ENCODE measurements around the gene HMX1.

HMX1 gene

DNA sequence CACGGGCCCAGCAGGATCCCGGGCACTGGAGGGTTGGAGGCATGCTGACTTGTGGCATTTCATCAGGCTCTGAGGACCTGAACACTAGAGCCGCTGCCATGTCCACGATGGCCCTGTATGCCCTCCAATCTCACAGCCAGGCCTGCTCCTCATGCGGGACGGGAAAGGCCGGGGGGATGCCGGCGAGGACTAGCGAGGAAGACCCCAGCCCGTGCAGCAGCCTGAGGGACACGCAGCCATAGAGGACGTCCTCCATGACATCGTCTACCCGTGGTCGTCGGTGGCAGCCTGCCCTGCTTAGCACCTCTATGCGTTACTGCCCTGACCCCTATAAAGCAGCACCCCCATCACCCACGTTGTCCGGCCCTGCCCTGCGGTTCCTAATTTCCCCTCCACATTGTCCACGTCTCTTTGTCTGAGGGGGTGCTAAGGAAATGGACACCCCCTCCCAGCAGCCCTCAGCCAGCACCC is 32.6 kb downstream of the HMX1 start:
- peak; percentile 14 for DNase-seq

DNA sequence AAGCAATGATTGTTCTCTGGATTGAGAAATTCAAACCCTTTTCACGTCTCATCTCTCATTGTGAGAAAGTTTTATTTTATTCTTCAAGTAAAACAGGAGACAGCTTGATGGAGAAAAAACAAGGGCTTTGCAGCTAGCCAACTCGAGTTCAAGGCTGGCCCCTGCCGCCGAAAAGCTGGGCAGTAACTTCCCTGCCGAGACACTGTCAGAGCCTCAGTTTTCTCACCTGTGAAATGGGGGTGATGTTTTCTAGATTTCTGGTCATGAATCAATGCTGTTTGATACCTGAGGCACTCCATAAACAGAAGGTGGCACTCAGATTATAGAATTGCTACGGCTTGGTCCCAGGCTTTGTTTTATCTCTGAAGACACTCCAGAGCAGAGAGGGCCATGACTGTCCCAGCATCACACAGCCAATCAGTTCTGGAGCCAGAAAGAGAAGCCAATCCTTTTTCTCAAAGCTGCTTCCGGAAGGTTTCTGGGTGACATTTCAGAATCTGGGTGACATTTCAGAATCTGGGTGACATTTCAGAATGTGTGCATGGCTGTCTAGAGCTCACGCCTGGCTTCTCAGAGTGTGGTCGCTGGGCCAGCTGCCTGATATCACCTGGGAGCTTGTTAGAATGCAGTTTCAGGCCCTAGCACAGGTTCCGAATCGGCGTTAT is 33.2 kb downstream of the HMX1 start:
- no peak for DNase-seq

DNA sequence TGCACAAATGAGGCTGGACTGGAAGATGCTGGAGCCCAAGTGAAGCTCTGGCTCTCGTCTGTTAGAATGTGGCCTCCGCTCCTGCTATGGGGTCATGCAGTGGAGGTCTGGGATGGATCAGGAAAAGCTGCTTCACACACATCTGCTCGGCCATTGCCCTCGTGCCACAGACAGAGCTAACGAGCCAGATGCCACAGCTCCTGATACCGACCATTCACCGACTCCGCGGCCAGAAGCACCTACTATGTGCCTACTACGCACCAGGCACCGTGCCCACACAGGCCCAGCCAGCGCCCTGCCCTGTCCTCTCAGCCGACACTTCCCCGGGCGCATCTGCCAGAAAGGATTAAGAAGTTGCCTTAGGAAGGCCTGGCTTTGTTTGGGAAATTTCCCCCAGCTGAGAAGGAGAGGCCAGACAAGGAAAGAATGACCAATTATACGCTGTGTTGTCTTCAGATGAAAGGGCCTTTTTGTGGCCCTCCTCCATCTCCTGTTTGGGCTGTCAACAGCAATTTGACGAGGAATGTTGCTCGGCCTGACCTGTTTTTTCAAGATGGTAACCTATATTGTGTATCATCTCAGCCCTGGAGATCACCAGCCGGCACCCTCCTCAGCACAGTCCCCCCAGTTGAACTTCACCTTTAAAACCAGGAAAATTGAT is 34.3 kb downstream of the HMX1 start:
- peak; percentile 22 for DNase-seq

DNA sequence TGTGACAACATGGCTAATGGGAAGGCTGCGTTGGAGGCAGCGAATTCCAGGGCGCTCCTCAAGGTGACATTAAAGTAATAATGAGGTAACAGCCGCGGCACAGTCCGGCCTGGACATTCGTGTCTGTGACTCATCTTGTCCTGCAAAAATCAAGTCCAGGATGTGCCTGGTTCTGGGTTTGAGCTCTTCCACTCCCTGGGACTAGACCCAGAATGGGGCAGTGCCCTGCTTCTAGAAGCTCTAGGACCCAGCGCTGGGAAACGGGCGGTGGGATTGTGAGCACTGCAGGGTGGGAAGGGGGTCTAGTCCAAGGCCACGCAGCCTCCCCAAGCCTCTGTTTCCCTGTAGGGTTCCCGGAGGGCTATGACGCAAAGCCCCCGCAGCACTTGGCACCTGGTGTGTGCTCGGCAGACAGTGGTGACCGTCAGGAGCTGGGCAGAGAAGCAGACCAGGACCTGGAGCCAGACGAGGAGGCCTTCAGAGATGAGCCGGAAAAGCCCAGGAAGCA is 34.9 kb downstream of the HMX1 start:
- peak; percentile 3 for DNase-seq

DNA sequence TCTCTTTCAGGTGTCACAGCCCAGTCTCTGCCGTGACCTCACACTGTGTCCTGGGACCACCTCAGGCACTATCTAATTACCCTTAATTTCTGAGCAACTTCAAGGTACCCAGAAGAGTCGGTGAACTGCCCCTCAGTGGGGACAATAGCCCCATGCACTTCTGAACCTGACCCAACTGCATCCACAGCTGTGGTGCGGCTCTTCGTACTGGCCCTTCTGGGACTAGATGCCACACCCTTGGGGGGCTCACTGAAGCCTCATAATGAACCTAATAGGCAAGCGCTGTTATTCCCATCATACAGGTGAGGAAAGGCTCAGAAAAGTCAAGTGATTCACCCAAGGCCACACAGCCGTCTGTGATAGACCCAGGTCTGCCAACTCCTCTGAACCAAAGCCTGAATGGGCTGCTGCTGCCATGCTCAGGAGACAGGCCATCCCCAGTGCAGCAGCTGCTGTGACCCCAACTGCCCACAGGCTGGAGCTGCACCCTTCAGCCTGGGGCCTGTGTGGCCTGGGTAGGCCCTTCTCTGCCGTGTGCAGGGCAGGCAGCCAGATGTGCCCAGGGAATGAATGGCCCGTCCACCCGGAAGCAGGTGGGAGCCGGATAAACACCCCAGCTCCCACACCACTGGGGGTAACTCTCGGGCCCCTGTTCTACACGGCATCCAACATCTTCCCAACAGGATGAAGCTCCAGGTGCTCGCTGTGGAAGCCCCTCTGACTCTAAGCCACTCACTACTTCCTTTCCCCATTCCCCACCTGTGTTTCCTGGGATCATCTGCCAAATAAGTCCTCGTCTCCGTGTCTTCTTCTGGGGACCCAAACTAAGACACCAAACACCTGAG is 35.9 kb downstream of the HMX1 start:
- no peak for DNase-seq

DNA sequence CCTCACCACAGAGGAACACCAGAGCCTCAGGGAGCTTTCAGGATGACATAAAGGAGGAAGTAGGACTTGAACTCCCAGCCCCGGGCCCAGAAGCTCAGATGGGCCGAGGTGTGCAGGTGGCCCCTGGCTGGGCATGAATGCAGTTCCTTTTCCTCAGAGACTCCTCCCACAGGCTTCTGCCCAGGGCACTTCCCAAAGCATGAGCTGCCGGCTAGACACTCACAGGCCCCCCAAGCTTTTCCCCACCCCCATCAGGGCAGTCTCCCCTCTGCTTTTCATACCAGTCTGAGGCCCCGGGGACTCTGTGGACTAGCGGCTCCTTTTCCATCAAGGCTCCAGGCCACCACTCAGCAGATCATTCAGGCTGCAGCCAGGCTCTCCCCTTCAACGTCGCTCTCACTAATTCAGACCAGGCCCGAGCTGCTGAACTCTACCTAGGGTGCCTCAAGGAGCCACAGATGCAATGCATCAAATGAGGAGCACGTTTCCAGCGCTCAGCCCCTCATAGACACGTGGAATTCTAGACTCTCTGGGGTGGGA is 36.9 kb downstream of the HMX1 start:
- no peak for DNase-seq

DNA sequence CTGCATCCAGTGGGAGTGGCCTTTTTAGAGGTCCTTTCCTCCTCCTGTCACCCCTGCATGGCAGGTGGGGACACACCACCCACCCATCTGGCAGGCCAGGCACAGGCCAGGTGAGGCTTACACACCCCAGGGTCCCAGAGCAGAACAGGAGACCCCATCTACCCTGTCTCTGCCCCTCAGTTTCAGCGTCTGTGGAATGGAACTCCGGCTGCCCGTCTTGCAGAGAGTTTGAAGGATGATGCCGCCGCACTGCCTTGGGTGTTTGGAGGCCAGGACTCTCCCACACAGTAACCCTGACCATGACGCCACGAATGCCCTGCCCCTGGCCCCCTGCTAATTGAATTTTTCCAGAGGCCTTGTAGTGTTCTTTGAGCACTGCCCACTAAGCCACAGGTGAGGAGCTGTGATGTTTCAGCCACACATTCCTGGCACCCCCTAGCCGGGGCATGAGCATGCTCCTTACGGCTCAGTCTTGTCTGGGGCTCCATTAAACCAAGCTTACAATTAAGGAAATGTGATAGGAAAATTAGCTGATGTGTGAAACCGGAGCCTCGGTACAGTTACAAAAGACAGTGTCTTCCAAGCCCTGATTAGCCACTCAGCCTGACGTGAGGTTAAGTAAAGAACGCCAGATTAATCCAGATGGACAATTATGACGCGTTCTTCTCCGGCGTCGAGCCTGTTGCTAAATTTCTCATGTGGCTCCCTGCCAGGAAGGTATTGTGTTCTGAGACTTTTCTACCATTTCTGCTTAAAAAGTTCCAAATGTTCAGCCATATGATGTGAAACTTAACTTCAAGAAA is 39.3 kb downstream of the HMX1 start:
- peak; percentile 19 for DNase-seq

DNA sequence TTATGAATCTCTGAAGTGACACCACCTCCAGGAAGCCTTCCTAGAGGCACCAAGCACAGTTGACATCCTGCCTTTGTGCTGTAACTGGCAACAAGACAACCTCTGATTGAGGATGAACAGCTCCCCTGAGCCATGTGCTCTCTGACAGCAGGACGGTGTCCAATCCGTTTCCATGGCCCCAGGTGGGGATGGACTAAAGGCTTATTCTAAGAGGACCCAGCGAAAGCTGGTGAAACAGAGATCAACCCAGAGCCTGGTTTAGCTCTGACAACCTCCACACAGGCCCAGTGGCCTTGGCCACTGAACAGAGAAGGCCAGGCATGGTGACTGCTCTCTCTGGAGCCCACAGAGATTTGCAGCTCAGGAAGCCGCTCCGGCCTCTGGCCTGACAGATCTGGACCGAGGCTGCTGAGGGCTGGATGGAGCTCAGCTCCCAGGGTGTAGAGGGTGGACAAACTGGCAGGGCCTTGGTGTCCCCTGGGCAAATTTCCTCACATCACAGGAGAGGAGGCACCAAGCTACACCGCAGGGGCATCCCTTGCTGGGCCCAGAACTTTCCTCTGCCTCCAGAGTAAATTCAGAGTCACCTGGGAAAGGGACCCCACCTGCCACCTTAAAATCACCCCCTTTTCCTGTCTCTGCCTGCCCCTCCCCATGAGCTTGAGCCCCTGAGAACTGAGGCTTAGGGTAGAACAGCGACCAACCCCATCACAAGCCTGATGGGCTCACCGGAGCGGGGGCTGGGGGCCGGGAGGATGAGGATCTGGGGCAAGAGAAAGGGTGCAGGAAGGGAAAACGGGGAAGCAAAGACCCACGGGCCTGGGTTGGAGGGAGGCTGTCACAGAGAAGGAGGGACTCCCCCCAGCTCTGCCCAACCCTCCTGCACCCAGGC is 40.2 kb downstream of the HMX1 start:
- peak; percentile 17 for DNase-seq

DNA sequence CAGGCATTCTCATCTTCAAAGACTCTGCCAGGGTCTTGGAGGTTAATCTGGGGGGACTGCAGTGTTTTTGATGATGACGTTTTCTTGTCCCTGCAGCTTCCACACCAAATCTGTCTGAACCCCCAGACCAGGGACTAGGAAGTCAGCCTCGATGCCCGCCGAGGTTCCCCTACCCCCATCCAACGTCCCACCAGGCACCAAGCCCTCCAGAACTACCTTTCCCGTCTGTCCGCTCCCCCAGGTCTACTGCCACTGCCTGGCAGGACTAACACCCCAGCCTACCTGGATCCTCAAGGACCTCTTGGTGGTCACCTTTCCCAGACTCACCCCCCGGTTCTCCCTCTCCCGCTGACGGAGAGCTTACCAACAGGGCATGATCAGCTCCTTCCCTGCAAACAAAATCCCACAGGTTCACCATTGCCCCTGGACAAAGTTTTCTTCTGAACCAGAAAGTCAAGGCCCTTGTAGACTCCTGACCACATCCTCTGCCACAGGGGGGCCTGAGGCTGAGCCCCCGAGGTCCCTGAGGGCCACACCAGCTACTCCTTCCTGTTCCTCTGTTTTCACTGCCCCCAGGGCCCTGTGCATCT is 40.9 kb downstream of the HMX1 start:
- no peak for DNase-seq

DNA sequence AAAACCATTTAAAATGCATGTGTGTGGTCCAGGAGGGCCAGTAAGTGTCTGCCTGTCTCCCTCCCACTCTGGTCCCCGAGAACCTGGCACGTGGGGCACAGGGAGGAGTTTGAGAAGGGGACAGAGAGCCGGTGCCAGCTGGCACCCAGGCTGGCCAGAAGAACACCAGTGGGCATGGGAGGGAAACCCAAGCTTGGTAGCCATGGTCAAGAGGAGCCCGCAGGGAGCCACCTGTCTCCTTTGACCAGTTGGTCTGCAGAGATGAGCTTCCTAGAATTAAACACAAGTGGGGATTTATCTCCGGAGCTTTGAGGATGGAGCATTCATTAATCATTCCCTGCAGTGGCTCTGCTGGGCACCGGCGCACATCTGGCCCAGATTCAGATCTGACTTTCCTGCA is 41.6 kb downstream of the HMX1 start:
- DNase-seq = peak; percentile 8

DNA sequence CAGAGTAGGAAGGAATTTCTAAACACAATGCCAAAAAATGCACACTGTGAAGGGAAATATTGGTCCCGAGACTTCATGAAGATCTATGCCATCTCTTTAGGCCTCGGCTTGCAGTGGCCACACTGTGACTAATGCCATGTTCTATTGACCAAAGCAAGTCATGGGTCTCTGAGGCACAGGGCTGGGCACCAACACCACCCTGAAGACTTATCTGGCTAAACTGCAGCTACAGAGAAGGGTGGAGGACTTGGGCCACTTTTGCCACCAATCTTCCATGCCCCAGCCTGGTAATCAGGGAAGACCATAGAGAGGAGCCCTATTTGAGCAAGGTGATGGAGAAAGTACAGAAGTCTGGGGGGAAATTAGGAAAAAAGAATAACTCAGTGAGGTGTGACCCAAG is 42.1 kb downstream of the HMX1 start:
- DNase-seq = peak; percentile 4

DNA sequence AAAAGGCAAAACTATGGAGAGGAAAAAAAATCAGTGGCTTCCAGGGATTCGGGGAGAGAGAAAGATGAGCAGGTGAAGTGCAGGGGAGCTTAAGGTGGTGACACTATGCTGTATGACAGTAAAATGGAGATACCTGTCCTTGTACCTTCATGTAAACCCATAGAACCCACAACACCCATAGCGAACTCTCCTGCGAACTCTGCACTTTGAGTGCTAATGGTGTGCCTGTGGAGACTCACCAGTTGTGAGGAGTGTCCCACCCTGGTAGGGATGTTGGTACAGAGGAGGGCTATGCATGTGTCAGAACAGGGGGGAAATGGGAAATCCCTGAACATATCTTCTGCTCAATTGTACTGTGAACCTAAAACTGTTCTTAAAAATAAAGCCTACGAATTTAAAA is 42.8 kb downstream of the HMX1 start:
- peak; percentile 6 for DNase-seq

DNA sequence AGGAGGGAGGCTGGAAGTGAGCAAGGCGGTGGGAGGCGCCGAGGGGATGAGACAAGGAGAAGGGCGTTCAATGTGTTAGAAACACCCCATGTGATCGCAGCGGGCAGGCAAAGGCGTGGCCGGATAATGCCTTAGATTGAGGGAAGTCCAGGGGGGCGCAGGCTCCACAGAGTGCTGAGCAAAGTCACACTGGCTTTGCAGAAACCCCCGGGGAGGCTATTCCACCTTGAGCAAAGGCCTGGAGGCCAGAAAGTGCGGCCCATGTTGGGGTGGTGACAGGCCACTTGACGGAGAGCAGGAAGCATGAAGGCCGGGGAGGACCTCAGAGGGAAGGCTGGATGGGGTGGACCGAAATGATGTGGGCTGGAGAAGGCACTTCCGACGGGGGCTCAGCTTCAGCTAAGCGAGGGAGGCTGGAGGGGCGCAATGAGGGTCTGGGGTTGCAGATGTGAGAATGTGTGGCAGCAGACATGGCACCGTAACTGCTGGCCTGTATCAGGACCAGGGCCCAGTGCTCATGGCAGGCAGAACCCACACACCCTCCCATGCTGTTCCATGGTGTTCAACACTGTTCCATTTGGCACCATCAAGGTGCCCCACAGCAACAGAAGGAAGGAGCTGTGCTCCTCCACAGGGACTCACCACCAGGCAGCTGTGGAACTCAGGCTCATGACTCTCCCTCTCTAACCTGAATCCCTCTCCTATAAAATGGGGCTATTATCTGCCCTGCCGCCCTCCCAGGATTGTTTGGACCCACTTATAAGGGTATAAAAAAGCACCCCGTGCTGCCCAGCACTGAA is 50.3 kb downstream of the HMX1 start:
- no peak for DNase-seq

DNA sequence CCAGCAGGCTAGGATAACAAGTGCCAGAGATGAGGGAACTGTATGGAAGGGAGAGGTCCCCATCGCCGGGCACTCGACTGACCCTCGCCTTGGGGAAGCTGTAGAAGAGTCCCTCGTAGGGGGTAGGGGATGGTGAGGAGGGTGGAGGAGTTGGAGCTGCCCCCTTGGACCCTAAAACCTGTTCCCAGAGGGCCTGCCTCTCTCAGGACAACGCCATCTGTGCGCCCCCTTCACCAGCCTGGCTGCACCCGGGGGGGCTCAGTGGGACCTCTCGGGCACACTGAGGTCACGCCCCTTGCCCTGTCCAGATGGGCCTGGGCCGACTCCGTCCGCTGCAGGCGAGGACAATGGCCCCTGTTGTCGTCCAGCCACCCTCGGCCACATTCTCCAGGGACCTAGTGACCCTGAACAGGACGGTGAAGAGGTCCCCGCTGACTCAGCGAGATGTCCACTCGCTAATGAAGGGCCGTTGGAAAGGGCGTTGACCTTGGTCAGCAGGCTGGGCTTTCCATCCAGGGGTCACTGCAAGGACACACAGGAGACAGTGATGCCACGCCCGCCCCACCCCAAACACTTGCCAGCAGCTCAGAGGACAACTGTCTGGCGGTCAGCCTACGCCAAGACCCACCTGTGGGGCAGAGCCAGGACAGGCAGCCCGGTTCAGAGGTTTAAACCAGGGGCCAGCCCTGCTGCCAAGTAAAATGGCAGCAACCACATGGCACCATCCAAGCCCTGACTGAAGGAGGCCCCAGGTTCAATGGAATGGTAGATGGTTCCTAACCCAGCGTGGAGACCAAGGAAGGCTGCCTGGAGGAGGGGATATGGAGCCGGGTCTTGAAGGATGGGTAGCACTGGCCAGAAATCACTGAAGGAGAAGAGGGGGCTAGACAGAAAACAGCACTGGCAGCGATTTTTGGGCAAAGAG is 51.2 kb downstream of the HMX1 start:
- no peak for DNase-seq

DNA sequence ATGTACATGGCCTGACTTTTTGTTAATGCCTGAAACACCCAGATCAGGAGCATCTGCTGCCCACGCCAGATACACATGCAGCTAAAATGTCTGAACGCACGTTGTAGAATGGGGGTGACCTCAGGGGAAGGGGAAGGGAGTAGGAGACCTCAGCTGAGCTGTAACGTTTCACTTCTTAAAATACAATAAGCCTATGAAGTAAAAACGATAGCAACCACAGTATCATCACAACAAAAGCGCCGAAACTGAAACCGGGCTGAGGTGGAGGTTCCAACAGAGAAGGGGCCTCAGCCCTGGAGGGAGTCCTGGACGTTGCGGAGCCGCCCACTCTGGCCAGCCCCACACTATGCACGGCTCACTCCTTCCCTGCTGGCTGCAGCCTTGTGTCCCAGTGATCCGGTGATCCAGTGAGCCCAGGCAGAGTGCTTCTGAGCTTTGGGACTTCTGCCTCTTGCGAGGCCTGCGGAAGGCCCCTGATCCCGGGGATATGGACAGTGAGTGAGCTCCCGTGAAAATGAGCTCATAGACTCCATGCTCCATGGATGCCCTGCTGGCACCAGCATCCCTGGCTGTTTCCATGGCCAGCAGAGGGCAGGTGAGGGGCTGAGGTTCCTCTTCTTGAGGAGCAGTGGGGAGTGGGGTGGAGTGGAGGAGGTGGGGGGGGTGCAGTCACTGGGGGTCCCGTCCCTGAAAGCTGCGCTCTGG is 52.0 kb downstream of the HMX1 start:
- DNase-seq = no peak

DNA sequence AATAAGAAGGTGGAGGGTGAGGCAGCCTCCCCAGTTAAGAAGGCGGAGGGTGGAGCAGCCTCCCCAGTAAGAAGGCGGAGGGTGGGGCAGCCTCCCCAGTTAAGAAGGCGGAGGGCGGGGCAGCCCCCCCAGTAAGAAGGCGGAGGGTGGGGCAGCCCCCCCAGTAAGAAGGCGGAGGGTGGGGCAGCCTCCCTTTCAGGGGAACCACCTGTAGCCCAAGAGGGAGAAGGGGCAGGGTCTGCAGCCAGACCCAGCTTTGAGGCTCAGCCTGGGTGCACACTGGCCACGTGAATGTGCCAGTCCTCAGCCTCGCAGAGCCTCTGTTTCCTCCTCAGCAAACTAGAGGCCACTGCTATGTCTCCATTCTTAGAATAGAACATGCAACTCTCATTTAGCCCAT is 52.6 kb downstream of the HMX1 start:
- no peak for DNase-seq

DNA sequence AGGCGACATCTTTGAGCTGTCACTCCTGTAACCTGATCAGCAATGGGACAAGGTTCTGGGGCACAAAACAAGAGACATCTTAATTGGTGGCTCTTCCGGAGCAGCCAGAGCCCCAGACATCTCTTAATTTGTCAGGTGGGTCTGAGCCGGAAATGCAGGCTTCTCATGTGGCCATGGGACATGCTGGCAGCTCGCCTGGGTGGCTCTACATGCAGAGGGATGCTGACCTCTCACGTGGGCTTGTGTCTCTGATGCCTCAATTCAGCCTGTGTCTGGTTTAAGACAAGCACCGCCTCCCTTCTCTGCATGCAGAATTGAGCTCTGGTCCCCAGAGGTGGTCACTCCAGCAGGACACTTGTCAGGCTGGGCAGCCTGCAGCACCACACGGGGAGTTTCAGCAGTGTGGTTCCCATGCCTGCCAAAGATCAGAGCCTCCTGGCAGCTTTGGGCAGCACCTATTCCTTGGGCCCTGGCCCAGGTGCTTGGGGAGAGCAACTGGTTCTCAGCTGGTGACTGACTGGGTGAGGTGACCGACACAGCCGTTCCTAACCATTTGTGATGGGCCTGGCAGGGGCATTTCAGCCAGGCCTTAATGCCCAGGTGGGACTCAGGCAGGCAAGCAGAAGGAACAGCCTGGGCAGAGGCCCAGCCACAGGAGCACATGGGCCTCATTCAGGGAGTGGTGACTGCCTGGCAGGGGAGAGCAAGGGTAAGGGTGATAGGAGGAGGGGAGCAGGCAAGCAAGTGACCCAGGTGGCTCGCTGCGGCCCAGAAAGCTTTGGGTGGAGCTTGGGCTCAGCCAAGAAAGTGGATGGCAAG is 53.4 kb downstream of the HMX1 start:
- peak; percentile 9 for DNase-seq

DNA sequence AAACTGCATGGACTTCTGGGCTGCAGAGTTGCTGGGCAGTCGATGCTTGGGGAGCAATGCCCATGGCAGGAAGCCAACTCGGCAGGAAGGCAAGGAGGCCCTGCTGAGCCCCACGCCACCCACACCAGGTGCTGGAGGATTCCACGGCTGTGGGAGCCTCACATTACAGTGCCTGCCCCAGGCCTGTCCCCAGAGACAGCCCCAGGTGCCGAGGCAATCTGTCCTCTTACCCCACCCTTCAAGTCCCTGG is 53.9 kb downstream of the HMX1 start:
- peak; percentile 8 for DNase-seq

Measured in activated CD4-positive, CD25-positive, alpha-beta regulatory T cell treated with anti-CD3 and anti-CD28 coated beads, Interleukin-2, amount 50 U/mL, for 72 hours (primary cell).